SK-N-MC (cell line): ENCODE results near the gene LCOR.

Experiments
- EZH2 ChIP-seq: fragments of 200-600 bp; sonication (generic); IDR thresholded peaks from one replicate; pipeline ENCODE4 v1.6.1; 2017; ENCODE audit warnings: antibody characterized with exemption
- FOXP2 ChIP-seq: optimal IDR thresholded peaks from 2 replicates; pipeline ENCODE3; 2011; ENCODE audit warnings: mild to moderate bottlenecking, moderate library complexity; ENCODE audit not compliant: insufficient read depth; ENCODE audit errors: extremely low read length, control extremely low read depth
- POLR2AphosphoS5 ChIP-seq: IDR thresholded peaks from 2 replicates; pipeline ENCODE4 v1.6.1; 2012; ENCODE audit warnings: mild to moderate bottlenecking, low read depth, low read length, borderline replicate concordance

DNA sequence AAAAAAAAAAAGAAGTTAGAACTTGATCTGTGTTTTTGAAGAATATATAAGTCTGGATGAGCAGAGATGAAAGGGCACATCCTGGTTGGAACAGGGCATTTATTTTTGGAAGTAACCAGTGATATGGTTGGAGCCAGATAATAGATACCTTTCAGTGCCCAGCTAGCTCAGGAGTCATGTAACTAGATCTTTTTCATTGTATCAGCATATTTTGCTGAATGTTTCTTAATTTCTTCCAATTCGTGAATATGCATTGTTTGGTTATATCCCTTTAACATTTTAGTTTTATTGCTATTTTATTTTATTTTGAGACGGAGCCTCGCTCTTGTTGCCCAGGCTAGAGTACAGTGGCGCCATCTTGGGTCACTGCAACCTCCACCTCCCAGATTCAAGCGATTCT is 81.8 kb downstream of the LCOR start:
- TF ChIP-seq POLR2AphosphoS5 = no peak
- no peak for TF ChIP-seq EZH2
- no peak for TF ChIP-seq FOXP2
